AG09319 (cell line): Measurements from ENCODE around the gene SYT14.

Source experiments
- DNase-seq: peaks from one replicate; pipeline ENCODE4 v3.0.0-alpha.2; 2010; ENCODE audit warnings: low read depth; ENCODE audit errors: extremely low read depth
- TF ChIP-seq, protein P1 (sequence below): IDR thresholded peaks from 2 replicates; pipeline ENCODE4 v1.5.1; 2011; ENCODE audit warnings: low read depth, mild to moderate bottlenecking, inconsistent platforms, low read length, moderate library complexity

SYT14 gene

GRCh38 chr1:210070531-210070930, 132.5 kb downstream of the SYT14 start:
- no peak for DNase-seq
- TF ChIP-seq, protein P1, sequence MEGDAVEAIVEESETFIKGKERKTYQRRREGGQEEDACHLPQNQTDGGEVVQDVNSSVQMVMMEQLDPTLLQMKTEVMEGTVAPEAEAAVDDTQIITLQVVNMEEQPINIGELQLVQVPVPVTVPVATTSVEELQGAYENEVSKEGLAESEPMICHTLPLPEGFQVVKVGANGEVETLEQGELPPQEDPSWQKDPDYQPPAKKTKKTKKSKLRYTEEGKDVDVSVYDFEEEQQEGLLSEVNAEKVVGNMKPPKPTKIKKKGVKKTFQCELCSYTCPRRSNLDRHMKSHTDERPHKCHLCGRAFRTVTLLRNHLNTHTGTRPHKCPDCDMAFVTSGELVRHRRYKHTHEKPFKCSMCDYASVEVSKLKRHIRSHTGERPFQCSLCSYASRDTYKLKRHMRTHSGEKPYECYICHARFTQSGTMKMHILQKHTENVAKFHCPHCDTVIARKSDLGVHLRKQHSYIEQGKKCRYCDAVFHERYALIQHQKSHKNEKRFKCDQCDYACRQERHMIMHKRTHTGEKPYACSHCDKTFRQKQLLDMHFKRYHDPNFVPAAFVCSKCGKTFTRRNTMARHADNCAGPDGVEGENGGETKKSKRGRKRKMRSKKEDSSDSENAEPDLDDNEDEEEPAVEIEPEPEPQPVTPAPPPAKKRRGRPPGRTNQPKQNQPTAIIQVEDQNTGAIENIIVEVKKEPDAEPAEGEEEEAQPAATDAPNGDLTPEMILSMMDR: no peak

- peak; percentile 32 for DNase-seq
- TF ChIP-seq, protein P1: no peak
Measured at GRCh38 chr1:210072129-210072528, 134.1 kb downstream of the SYT14 start.

DNA sequence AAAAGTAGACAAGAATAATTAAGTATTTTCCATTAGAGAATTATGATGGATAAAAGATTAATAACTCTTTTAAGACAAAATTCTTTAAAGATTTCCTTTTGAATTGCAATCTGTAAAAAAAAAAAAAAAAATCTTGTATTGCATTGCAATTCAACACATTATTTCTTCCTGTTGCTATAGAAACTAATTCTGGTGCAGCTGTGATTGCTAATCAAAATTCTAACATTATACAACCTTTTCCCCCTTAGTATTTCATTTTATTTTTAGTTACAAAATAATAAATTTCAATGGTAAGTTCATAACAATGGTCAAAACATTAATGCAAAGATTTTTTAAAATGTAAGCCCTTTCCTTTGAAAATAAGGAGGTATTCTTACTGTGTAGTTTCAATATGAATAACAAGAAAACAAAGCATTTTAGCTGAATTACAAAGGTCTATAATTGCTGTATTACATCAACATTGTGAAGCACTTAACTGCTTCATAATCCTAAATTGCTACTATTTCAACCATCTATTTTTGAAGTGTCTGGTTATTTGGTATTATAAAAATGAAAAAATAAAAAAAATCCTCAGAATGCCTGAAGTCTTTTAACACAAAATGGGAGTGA, 135.0 kb downstream of the SYT14 start:
- DNase-seq: no peak
- TF ChIP-seq, protein P1: no peak

DNA sequence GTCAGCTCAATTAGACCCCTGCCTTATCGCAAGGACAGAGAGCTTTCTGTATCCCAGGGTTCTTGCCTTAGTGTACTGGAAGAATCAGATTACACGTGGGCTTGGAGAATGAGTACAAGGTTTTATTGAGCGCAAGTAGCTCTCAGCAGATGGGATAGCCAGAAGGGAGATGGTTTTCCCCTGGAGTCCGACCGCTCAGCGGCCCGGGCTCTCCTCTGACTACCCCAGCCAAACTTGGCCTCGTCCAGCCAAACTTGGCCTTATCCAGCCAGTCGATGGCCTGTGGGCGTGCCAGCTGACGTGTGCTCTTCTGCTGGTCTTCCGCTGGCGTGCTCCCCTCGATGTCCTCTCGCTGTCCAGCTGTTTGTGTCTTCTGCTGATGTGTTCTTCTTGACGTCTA, 136.9 kb downstream of the SYT14 start:
- DNase-seq: no peak
- TF ChIP-seq, protein P1: no peak

DNA sequence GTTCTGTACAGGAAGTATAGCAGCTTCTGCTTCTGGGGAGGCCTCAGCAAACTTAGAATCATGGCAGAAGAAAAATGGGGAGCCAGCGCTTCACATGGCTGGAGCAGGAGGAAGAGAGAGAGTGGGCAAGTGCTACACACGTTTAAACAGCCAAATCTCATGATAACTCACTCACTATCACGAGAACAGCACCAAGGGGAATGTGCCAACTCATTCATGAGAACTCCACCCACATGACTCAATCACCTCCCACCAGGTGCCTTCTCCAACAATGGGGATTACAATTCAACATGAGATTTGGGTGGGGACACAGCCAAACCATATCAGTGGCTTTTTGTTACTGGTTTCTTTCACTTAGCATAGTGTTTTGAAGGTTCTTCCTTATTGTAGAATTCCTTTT, 138.6 kb downstream of the SYT14 start:
- DNase-seq: no peak
- TF ChIP-seq, protein P1: no peak

DNA sequence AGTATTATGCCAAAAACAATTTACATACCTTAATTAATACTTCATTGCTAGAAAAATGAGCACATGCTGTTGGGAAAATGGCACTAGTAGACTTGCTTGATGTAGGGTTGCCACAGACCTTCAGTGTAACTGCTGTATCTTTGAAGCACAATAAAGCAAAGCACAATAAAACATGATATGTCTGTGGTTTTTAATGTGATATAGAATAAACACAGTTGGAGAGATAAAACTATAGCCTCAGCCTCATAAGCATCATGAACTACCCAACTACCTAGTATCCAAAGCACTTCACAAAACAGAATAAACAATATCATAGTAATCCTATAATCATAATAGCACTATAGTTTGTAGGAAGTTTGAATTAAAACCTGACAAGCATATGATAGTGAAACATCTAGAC, 143.5 kb downstream of the SYT14 start:
- TF ChIP-seq, protein P1: no peak
- no peak for DNase-seq

DNA sequence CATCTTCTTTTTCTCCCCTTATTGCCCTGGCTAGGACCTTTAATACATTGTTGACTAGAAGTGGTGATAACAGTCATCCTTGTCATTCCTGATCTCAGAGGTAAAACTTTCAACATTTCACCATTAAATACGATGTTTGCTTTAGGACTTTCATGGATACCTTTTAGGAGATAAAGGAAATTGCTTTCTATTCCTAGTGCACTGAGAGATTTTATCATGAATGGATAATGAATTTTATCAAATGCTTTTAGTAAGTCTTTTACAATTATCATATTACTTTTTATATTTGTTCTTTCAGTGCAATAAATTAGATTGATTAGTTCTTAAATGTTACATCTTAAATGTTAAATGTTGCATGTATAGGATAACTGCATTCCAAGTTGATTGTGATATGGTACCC, 147.3 kb downstream of the SYT14 start:
- no peak for DNase-seq
- TF ChIP-seq, protein P1: no peak
